ENCODE data around the gene BMP8A.

BMP8A gene

GRCh38 chr1:39573736-39574624 lies 82.5 kb downstream of the BMP8A start:
- no peak for DNase-seq

- DNase-seq: peak; percentile 8
These were observed 83.2 kb downstream of the BMP8A start for GRCh38 chr1:39574646-39575045.
